ENCODE measurements around the gene HTR3C.

HTR3C gene

GRCh38 chr3:184097556-184097955, 44.7 kb downstream of the HTR3C start:
- TF ChIP-seq CTCF (IDR thresholded peaks at IDR 0.05) (no peak), ZFX (IDR thresholded peaks at IDR 0.05; ENCODE audit: borderline replicate concordance) (no peak)
- no peak overlapping the region for H3K27ac ChIP-seq

- H3K27ac ChIP-seq = no peak overlapping the region
- TF ChIP-seq CTCF (IDR thresholded peaks at IDR 0.05) = no peak
- TF ChIP-seq ZFX (IDR thresholded peaks at IDR 0.05; ENCODE audit: borderline replicate concordance) = no peak
Observed at GRCh38 chr3:184099806-184100686, 47.2 kb downstream of the HTR3C start.

All from 22Rv1 (cell line).